Pancreas (tissue), 10 donors: ENCODE results near the gene MAP1B. TPM values are rescaled to one million over a fixed set of nuclear protein-coding genes. Genes with fewer than 3 reads are reported as not detected.

Experiments
- ATAC-seq, 4 donors: fragments of 200-7000 bp; cut with Tn5 transposase; one replicate each; pipeline versions ENCODE4 v1.8.0 to v1.9.1; 2020; ENCODE audit warnings: mild to moderate bottlenecking in 4 of 4, moderate library complexity in 4 of 4
- DNase-seq, 6 donors: peaks; one replicate each; pipeline ENCODE4 v3.0.0-alpha.2; 2020
- FAIRE-seq: peaks from 2 replicates; lab custom pipeline; 2012; peaks lifted over from hg19 to GRCh38; lab: Jason Lieb, UNC
- H3K27ac ChIP-seq, 4 donors: fragments of 200-600 bp; sonication (generic); 1 replicate in 3 of 4; 2 replicates in 1 of 4; pipeline versions ENCODE4 v1.5.0 to v1.8.0; 2020
- H3K27me3 ChIP-seq, 4 donors: fragments of 200-600 bp; one replicate each; pipeline ENCODE4 v1.8.0; 2021
- H3K36me3 ChIP-seq, 3 donors: fragments of 200-600 bp; sonication (generic) in 1 of 3; one replicate each; pipeline versions ENCODE4 v1.5.0 to v1.8.0; 2020 to 2021
- H3K4me1 ChIP-seq, 3 donors: fragments of 200-600 bp; one replicate each; pipeline ENCODE4 v1.8.0; 2021
- H3K4me3 ChIP-seq, 4 donors: fragments of 200-600 bp; sonication (generic) in 2 of 4; one replicate each; pipeline versions ENCODE4 v1.5.0 to v1.8.0; 2020 to 2021
- H3K9me3 ChIP-seq, 4 donors: fragments of 200-600 bp; one replicate each; pipeline ENCODE4 v1.8.0; 2021
- WGBS, 2 donors: extraction: QIAGEN DNeasy Blood & Tissue Kit; methylation state at CpG; one replicate each; pipeline ENCODE4 v1.1.7; 2013; 5-methylcytosine and 5-hydroxymethylcytosine counted together
- intact Hi-C, 3 donors: fragments of 100-400 bp; cut with DNase I; formaldehyde crosslinking; loops; one replicate each; pipeline versions ENCODE4 v1.11.1 to v1.14.2; 2022
- polyA plus RNA-seq, 2 donors: library from polyadenylated mRNA; stranded (reverse); fragments of 200-250 nt; gene quantifications; one replicate each; pipeline ENCODE4 v1.2.3, GENCODE V29; 2013
- total RNA-seq, 6 donors: library from RNA; stranded (reverse); fragmentation: NEBNext Ultra II Directional in 4 of 6; extraction: Animal tissue kit (Norgen Biotek cat#: 25700) in 4 of 6; gene quantifications; one replicate each; pipeline versions ENCODE4 v1.2.1 to v1.2.4, GENCODE V29; 2021 to 2023
- TF ChIP-seq, protein P1 (sequence below), 4 donors: fragments of 200-600 bp; sonication (generic) in 3 of 4; IDR thresholded peaks; one replicate each; pipeline versions ENCODE4 v1.5.0 to v1.8.0; 2021; ENCODE audit warnings: antibody characterized with exemption in 4 of 4
- donor health status: healthy with polysubstance abuse.
- donor health status: DM: no; HTN: no; CAD: no; lungs with moderate emphysema.
- donor health status: DM: no; HTN: no; CAD: no.
- donor health status: control.
- donor health status: control.
- donor health status: Bipolar disorder and iron deficiency.
- donor health status: DM: yes; HTN: yes; CAD: no.
- donor health status: DM: no; HTN: no; CAD: no.
- donor health status: DM: no; HTN: no; CAD: no.
- donor health status: DM: yes; HTN: yes; CAD: no.

MAP1B gene
- total and polyA plus RNA-seq, 8 donors, result 2.4 to 16.8 (median 5.4) TPM

GRCh38 chr5:72146056-72146455 lies 38.8 kb downstream of the MAP1B start:
- H3K36me3 ChIP-seq, result no peaks in the 10 kb centered on the region
- FAIRE-seq (no peak), DNase-seq (no peak), ATAC-seq (no peak)
- no peak overlapping the region for H3K4me3 ChIP-seq
- H3K9me3 ChIP-seq, result no peaks in the 10 kb centered on the region
- H3K4me1 ChIP-seq, result no peaks in the 10 kb centered on the region
- no peak overlapping the region for H3K27ac ChIP-seq
- intact Hi-C loops, result loop anchor here in 2 of 3 donors (10.0 kb wide), 1 partner anchor 169 kb away; no protein-coding TSS in a partner anchor
- H3K27me3 ChIP-seq, result no peaks in the 10 kb centered on the region
- TF ChIP-seq, protein P1, sequence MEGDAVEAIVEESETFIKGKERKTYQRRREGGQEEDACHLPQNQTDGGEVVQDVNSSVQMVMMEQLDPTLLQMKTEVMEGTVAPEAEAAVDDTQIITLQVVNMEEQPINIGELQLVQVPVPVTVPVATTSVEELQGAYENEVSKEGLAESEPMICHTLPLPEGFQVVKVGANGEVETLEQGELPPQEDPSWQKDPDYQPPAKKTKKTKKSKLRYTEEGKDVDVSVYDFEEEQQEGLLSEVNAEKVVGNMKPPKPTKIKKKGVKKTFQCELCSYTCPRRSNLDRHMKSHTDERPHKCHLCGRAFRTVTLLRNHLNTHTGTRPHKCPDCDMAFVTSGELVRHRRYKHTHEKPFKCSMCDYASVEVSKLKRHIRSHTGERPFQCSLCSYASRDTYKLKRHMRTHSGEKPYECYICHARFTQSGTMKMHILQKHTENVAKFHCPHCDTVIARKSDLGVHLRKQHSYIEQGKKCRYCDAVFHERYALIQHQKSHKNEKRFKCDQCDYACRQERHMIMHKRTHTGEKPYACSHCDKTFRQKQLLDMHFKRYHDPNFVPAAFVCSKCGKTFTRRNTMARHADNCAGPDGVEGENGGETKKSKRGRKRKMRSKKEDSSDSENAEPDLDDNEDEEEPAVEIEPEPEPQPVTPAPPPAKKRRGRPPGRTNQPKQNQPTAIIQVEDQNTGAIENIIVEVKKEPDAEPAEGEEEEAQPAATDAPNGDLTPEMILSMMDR (IDR thresholded peaks at IDR 0.05), result no peak
- 86 to 94% methylated on average over 3 of the region's 3 CpGs for WGBS, 2 donors

DNA sequence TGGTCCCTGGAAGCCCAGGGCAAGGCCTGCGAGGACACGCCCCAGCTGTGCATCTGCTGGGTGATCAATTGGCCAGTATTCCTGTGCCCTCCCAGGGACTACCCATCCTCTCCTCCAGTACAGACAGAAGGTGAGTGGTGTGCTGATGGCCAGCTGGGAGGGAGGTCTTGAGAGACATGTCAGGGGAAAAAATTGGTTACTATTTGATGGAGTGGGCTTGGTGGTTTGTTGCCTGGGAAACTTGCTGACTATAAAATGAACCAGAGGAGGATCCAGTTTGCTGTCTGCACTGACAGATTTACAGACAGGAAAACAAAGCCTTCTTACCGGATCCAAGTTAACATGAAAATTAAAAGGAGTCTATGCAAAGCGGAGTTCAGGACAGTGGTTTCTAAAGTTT lies 40.3 kb downstream of the MAP1B start:
- Histone ChIP-seq H3K4me3 (no peak overlapping the region), H3K27ac (no peak overlapping the region), H3K27me3 (no peaks in the 10 kb centered on the region), H3K36me3 (no peaks in the 10 kb centered on the region), H3K9me3 (no peaks in the 10 kb centered on the region), H3K4me1 (no peaks in the 10 kb centered on the region)
- intact Hi-C loops, result loop anchor here in 2 of 3 donors (10.0 kb wide), 1 partner anchor 167 kb away; no protein-coding TSS in a partner anchor
- WGBS, 2 donors, result 92% methylated on average over 4 of the region's 4 CpGs
- TF ChIP-seq, protein P1 (IDR thresholded peaks at IDR 0.05), result no peak
- ATAC-seq (no peak), FAIRE-seq (no peak), DNase-seq (no peak)

GRCh38 chr5:72149742-72150141 lies 42.5 kb downstream of the MAP1B start:
- Histone ChIP-seq H3K27me3 (no peaks in the 10 kb centered on the region), H3K4me3 (no peak overlapping the region), H3K36me3 (no peaks in the 10 kb centered on the region), H3K27ac (no peak overlapping the region), H3K9me3 (no peaks in the 10 kb centered on the region), H3K4me1 (no peaks in the 10 kb centered on the region)
- ATAC-seq (no peak), FAIRE-seq (no peak), DNase-seq (no peak)
- TF ChIP-seq, protein P1 (IDR thresholded peaks at IDR 0.05), result no peak
- WGBS, 2 donors, result 93 to 95% methylated on average over 2 of the region's 2 CpGs
- intact Hi-C loops, result loop anchor here in 2 of 3 donors (10.0 kb wide), 1 partner anchor 165 kb away; no protein-coding TSS in a partner anchor

GRCh38 chr5:72151169-72151568 lies 43.9 kb downstream of the MAP1B start:
- no peak for DNase-seq
- ATAC-seq, result no peak
- Histone ChIP-seq H3K27me3 (no peaks in the 10 kb centered on the region), H3K4me1 (no peaks in the 10 kb centered on the region), H3K9me3 (no peaks in the 10 kb centered on the region), H3K27ac (peak overlapping the region in 1 of 4 donors; percentile 8), H3K36me3 (no peaks in the 10 kb centered on the region), H3K4me3 (no peak overlapping the region)
- no peak for FAIRE-seq
- TF ChIP-seq, protein P1 (IDR thresholded peaks at IDR 0.05), result no peak
- intact Hi-C loops, result no loop called here

DNA sequence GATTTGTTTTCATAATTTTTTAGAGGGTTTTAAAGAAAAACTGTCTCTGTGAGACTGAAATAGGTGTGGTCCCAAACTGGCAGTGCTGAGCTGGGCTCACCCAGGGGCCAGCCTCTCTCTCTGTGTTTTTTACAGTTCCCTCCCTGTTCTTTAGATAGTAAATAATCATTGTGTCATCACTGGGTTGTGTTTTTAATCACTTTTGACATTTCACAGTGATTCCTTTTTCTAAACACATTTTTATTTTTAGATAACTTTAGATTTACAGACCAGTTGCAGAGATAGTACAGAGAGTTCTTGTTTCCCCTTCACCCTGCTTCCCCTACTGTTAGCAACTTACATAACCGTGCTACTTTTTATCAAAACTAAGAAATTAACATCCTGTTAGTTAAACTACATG lies 44.4 kb downstream of the MAP1B start:
- Histone ChIP-seq H3K27ac (peak overlapping the region in 1 of 4 donors; percentile 8), H3K36me3 (no peaks in the 10 kb centered on the region), H3K27me3 (no peaks in the 10 kb centered on the region), H3K9me3 (no peaks in the 10 kb centered on the region), H3K4me3 (no peak overlapping the region), H3K4me1 (no peaks in the 10 kb centered on the region)
- TF ChIP-seq, protein P1 (IDR thresholded peaks at IDR 0.05), result no peak
- intact Hi-C loops, result no loop called here
- WGBS, 2 donors, result 78 to 81% methylated on average over 1 of the region's 1 CpG
- peak in 1 of 4 donors; percentile 24 for ATAC-seq
- no peak for FAIRE-seq
- no peak for DNase-seq
